NT2/D1 (cell line): ENCODE results near the gene FMN1.

Experiments used
- YY1 ChIP-seq: IDR thresholded peaks from 2 replicates; pipeline ENCODE4 v1.6.1; 2011; ENCODE audit not compliant: insufficient read length, insufficient read depth
- ZNF274 ChIP-seq: IDR thresholded peaks from 2 replicates; pipeline ENCODE4 v1.6.1; 2011; ENCODE audit warnings: mild to moderate bottlenecking, low read depth, low read length

GRCh38 chr15:32877252-32878019 lies 317.1 kb downstream of the FMN1 start:
- TF ChIP-seq ZNF274 (no peak), YY1 (no peak)
